ENCODE data around the gene RBKS.

Gene RBKS

GRCh38 chr2:27890146-27890923, at the start of gene RBKS, which contains the start of gene BABAM2 (continued):
- TF ChIP-seq TSHZ1 (tag by site-specific recombination; IDR thresholded peaks at IDR 0.05; ENCODE audit: borderline replicate concordance) (0 out of 2 replicates have a peak, but pooled peaks have one; percentile 19), ZFP41 (tag by site-specific recombination; IDR thresholded peaks at IDR 0.05; ENCODE audit: borderline replicate concordance) (no peak), ZNF664 (tag by site-specific recombination; IDR thresholded peaks at IDR 0.05) (no peak), IKZF3 (tag by site-specific recombination; IDR thresholded peaks at IDR 0.05) (no peak), GLI2 (tag by site-specific recombination; IDR thresholded peaks at IDR 0.05; ENCODE audit: borderline replicate concordance, low read depth) (no peak), ZBTB1 (tag by site-specific recombination; IDR thresholded peaks at IDR 0.05) (0 out of 2 replicates have a peak, but pooled peaks have one; percentile 22), ZNF76 (tag by site-specific recombination; IDR thresholded peaks at IDR 0.05; ENCODE audit: borderline replicate concordance, low read depth) (0 out of 2 replicates have a peak, but pooled peaks have one; percentile 19), ZNF560 (tag by site-specific recombination; IDR thresholded peaks at IDR 0.05; ENCODE audit: borderline replicate concordance) (no peak), ZSCAN30 (tag by site-specific recombination; IDR thresholded peaks at IDR 0.05) (no peak), ZBTB7A (tag by site-specific recombination; IDR thresholded peaks at IDR 0.05; ENCODE audit: low read depth) (no peak), ZNF26 (tag by site-specific recombination; IDR thresholded peaks at IDR 0.05) (no peak), ZNF48 (tag by site-specific recombination; IDR thresholded peaks at IDR 0.05) (no peak), ZNF660 (tag by site-specific recombination; IDR thresholded peaks at IDR 0.05) (0 out of 2 replicates have a peak, but pooled peaks have one; percentile 13), ZNF837 (tag by site-specific recombination; IDR thresholded peaks at IDR 0.05) (no peak), ZNF175 (tag by site-specific recombination; IDR thresholded peaks at IDR 0.05) (no peak), ZNF350 (tag by site-specific recombination; IDR thresholded peaks at IDR 0.05) (no peak), ZBTB17 (tag by site-specific recombination; IDR thresholded peaks at IDR 0.05) (peak; percentile 88), ZNF184 (tag by site-specific recombination; IDR thresholded peaks at IDR 0.05) (no peak), ZNF211 (tag by site-specific recombination; IDR thresholded peaks at IDR 0.05; ENCODE audit: low read depth) (no peak), KLF1 (tag by site-specific recombination; IDR thresholded peaks at IDR 0.05) (peak; percentile 55; the same call in 1 of the 2 replicates), ZNF501 (tag by site-specific recombination; IDR thresholded peaks at IDR 0.05) (peak; percentile 87; the same call in 1 of the 2 replicates), GLI4 (tag by site-specific recombination; IDR thresholded peaks at IDR 0.05) (peak; percentile 67; the same call in 1 of the 2 replicates), ZNF555 (tag by site-specific recombination; conservative IDR thresholded peaks at IDR 0.05) (no peak), SP7 (tag by site-specific recombination; IDR thresholded peaks at IDR 0.05) (peak; percentile 76; the same call in 1 of the 2 replicates), ELK4 (IDR thresholded peaks at IDR 0.05; ENCODE audit: borderline replicate concordance, low read depth, low read length) (no peak), ZNF639 (tag by site-specific recombination; IDR thresholded peaks at IDR 0.05) (peak; percentile 29; the same call in 1 of the 2 replicates), ZNF544 (tag by site-specific recombination; IDR thresholded peaks at IDR 0.05) (no peak), ZSCAN5A (tag by site-specific recombination; IDR thresholded peaks at IDR 0.05) (0 out of 2 replicates have a peak, but pooled peaks have one; percentile 66), SP2 (tag by site-specific recombination; IDR thresholded peaks at IDR 0.05) (no peak)

All from HEK293 (cell line).